NCI-H526 (cell line): ENCODE results near the gene TIMM44.
"Not testable (repeated sequence)": the region's sequence is repeated elsewhere in the genome, so short reads cannot be mapped to it uniquely, and the experiment has no call there.

Experiments used
- DNase-seq, 2 experiments: peaks; one replicate each; lab custom pipeline; 2025; lab: John Stamatoyannopoulos, UW

TIMM44 gene

DNA sequence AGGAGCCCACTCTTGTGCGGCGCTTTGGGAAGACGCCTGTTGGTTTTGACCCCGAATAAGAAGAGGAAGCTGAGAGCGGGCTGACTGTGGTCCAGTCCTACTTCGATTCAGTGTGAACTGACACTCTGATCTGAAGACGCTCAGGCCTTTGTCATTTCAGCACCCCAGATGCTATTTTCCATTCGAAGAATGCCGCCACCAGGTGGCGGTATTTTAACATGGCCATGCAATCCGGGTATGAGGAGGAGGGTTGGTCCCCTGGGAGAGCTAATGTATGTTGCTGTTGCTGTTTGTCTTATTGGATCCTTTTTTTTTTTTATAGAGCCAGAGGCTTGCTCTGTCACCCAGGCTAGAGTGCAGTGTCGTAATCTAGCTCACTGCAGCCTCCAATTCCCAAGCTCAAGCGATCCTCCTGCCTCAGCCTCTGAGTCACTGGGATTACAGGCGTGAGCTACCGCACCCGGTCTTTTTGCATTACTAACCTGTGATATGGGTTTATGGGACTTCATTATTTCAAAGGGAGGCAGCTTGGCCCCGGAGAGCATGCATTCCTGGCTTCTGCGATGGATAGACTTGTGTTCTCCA lies 803 bp upstream of the TIMM44 start:
- DNase-seq: peak; percentile 89 to 92

DNA sequence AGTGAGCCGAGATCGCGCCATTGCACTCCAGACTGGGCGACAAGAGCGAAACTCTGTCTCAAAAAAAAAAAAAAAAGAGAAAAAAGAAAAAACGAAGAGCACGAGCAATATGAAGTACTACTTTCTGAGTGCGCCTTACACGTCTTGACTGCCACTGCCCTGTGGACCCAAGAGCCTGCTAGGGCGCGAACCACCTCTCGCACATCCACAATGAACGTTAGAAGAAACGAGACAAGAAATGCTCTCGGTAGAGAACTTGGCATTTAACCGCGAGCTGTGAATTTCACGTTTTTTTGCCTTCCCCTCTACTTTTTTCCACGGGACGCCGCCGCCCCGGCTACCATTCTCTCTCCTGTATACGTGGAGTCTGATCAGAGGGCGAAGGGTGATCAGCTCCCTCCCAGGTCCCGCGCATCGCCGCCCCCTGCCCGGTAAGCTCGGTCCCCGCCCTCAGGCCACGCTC lies 454 bp downstream of the TIMM44 start:
- DNase-seq: no peak

DNA sequence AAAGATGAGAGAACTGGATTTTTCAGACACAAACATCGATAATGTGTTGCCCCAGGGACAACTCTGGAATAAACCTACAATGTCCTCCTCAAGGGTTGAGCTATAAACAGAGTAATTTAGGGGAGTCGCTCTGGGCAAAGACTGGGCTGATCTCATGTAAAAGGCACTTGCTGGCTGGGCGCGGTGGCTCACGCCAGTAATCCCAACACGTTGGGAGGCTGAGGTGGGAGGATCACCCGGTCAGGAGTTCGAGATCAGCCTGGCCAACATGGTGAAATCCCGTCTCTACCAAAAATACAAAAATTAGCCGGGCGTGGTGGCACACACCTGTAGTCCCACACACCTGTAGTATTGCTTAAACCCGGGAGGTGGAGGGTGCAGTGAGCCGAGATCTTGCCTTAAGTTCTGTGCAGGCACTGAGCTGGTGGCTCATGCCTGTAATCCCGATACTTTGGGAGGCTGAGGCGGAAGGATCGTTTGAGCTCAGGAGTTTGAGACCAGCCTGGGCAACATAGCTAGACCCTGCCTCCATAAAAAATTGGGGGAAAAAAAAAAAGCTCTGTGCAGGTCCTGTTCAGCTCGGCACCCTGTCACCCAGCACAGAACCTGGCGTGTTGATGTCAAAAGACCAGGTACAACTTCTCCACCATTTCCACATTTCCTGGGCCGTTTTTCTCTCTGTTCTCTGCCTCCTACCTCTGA lies 1.4 kb downstream of the TIMM44 start:
- DNase-seq: no peak

DNA sequence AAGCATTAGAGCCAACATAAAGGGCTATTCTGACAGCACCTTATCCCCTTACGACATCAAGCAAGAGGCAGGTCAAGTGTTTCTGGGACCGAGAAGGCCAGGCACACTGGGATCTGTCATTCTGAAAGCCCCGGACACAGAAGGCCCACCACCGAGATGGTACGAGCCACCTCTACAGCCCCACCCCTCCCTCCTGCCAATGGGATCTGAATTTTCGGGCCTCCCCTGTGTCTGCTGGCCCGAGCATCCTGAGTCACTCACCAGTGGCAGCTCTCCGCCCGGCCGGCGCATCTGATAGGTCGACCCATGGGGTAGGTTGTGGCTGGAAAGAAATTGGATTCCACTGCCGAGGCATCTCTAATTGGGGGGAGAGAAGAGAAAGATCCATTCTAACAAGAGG lies 2.6 kb downstream of the TIMM44 start:
- no peak for DNase-seq

DNA sequence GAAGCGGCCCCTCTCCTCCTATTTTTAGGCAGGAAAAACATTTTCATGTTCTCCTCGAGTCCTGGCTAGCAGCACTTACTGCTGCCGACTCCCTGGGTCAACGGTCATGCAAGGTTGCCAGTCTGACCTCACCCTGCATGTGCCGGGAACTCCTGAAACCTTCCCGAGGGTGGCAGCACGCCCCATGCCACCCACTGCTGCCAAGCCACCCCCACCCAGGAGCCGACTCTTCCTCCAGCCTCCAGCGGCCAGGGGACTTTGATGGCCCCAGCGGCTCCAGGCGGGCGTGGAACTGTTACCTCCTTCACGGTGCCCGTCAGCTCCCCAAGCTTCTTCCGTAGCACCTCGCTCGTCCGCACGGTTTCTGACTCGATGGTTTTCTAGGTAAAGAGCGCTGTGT lies 8.7 kb downstream of the TIMM44 start:
- no peak for DNase-seq

DNA sequence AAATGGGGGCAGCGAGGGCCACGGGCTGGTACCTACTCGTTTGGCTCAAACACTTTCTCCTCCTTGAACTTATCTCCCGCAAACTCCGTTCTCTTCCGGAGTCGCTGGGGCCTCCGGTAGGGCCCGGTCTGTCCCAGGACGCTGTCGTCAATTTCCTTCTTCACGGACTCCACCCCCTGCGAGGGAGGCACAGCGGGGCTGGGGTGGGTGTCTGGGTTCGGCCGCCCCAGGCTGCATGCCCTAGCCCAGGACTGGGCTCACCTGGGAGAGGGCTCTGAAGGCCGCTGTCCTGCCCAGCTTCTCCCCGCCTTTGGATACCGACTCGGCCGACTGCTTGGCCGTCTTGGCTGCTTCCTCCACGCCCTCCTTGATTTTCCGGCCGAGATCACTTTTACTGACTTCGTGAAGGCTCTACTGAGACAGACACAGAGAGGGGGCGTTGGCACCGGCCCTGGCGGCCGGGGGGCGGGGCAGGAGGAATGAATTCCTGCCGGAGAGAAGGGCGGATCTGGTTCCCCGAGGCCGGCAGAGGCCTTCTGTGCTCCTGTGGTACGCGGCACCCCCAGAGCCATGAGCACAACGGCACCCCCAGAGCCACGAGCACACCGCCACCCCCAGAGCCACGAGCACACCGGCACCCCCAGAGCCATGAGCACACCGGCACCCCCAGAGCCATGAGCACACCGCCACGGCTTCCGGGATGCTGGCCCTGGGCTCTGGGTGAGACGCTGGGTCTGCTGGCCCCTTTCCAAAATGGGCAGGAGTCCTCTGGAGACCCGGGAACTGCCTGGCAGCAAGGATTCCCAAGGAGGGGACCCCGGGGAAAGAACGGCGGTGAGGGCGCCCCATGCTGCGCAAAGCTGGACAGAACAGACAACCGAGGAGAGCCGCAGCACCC lies 9.4 kb downstream of the TIMM44 start:
- DNase-seq: no peak

DNA sequence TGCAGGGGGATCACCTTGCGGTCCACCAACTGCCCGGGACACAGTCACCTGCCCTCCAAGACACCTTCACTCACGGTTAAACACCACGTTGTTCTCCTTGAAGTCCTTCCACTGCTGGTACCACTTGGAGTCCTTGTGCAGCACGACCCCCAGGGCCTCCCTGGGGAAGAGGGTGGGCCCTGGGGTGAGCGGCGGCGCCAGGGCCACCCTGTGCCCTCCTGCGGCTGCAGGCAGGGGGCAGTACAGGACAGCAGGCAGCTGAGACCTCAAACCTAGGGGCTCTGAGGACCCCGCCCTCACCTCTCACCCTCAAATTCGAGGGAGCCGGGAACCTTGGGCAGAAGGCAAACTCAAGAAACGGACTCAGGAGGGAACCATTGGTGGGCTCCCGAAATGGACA lies 10.1 kb downstream of the TIMM44 start:
- DNase-seq: no peak

DNA sequence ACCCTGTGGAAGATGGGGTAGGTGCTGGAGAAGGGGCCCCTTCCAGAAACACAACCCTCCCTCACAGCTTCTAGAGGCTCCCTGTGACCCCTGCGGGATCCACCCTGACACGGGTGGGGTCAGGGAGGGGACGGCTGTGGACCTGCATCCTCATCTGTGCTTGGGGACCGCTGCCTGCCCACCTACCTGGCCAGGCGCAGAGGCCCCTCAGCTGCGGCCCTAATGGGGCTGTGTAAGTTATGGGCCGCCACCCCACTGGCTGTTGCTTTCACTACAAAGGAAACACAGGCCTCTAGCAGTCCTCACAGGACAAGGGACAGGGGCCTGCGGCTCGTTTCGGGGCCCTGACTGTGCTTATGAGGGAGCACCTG lies 10.6 kb downstream of the TIMM44 start:
- DNase-seq: no peak

DNA sequence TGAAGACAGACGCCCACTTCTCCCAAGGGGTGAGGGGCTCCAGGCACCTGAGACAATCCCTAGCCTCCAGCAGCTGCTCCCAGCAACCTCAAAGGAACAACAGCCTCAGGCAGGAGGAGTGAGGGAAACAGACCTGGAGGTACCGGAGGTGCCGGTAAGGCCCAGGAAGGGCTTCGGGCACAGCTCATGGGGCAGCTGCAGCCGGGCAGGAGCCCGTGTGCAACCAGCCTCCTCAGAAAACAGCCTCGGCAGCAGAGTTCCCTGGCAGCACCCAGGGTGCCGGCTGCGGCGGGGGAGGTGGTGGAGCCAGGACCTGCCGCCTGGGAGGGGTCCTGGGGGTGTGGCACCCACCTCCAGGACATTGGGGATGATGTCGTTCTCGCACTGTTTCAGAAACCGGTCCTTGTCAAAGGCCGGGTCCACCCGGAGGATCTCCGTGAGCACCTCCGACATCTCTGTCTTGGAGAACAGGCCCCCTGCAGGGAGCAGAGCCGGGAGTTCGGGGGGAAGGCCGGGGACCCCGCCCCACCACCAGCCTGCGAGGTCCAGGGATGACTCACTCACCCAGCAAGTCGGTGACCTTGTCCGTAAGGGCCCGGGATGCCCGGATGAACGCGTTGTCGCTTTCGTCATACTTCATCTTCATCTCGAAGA lies 11.1 kb downstream of the TIMM44 start:
- DNase-seq: no peak

DNA sequence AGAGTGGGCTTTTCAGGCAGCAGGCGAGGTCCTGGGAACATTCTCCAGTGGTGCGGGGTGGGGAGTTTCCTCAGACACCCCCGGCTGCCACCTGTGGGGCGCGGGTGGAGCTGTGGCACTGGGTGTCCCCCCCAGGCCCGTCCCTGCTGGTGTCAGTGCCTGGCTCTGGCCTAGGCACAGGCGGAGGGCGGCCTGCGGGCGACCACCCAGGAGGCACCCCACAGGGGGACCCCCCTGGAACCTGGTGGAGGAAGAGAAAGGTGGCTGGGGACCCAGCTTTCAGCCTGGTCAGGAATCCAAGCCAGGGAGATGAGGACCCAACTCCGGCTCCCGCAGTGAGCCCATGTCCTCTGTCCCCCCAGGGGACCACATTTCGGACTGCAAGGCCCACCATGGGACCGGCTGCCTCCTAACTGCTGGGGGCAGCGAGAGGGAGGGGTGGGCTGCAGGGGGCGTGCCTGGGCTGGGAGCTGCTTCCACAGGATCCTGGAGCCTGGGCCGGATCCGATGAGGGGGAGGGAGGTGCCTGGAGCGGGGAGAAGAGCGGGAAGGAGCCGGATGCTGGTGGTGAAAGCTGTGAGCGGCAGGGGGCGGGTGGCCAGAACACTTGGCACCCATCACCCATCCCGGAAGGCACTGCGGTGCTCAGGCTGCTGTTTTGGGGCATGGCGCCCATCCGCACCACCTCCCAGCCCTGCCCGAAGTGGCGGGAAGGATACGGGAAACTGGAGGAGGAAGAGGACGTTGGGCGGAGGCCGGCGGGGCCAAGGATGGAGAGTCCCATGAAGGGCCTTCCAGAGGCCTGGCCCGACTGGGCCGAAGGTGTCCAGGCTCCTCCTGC lies 12.0 kb downstream of the TIMM44 start:
- no peak for DNase-seq

DNA sequence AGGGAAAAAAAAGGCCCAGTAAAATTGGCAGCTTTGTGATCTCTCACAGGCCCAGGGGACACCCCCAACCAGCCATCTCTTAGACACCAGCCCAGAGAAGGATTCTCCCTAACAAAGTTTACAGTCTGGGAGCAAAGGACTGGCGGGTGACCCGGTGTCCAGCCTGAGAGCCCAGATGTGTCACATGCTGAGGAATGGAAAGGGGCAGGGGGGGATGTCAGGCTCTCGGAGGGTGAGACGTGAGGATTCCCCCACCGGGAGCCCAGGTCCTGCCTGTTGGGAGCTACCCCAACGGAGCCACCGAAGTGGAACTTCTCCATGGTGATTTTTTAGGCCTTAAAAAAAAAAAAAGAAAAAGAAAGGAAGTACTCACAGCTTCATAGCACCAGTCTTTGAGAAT lies 12.7 kb downstream of the TIMM44 start:
- DNase-seq: no peak

DNA sequence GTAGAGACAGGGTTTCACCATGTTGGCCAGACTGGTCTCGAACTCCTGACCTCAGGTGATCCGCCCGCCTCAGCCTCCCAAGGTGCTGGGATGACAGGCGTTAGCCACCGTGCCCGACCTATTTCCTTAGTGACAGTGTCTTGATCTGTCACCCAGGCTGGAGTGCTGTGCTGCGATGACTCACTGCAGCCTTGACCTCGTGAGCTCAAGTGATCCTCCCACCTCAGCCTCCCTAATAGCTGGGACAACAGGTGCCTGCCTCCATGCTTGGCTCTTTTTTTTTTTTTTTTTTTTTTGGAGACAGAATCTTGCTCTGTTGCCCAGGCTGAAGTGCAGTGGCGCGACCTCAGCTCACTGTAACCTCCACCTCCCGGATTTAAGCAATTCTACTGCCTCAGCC lies 13.4 kb downstream of the TIMM44 start:
- DNase-seq: not testable (repeated sequence)

DNA sequence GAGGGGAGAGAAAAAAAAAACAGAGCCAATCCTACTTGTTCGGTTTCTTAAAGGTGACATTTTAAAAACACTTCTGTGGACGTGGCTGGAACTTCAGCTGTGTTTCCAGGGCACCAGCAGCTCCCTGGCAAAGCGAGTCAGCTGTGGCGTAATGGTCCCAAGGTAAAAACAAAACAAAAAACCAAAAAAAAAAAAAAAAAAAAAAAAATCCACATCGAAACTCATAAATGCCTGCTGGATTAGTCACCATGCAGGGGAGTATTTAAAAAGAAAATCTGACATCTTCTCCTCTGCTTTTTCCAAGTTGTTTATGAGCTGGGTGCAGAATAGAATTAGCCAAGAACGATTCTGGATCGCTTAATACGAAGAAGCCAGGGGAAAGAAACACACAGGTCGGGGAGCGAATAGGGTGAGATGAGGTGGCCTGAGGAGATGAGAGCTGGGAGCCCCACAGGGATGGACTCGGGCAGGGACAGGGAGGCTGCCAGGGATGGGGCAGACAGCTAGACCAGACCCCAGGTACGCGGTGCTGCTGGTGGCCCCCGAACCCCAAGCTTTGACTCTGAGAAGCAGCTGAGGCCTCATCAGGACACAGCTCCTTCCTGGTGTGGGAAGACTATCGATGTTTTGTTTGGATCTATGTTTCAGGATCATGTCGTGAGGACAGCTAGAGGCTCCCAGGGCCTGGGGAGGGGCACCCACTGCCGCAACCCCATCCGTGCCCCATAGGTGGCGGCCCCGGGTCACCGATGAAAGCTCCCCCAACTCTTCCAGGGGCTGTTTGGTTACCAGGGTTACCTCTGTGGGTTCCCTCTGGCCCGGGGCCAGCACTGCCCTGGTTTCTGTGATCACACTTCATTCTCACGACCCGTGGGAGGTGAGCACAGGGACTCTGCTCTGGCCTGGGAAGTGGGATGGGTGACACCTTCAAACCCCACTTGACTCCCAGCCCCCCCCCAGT lies 14.4 kb downstream of the TIMM44 start:
- DNase-seq: peak in 1 of 2 experiments; percentile 44

DNA sequence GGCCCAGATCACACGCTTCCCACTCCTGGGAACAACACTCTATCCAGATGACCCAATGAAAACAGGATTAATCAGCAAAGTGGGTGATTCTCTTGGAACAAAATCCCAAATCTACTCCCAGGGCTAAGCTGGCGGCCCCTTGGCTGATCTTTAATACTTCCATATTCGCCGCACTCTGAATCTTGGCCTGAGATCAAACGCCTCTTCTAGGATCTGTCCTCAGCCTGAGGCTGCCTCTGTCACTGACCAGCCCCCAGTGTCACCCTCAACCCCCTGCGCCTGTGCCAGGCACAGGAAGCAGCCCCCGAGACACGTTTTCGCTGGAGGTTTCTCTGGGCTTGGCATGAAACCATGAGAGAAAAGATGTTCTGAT lies 15.1 kb downstream of the TIMM44 start:
- DNase-seq: no peak

DNA sequence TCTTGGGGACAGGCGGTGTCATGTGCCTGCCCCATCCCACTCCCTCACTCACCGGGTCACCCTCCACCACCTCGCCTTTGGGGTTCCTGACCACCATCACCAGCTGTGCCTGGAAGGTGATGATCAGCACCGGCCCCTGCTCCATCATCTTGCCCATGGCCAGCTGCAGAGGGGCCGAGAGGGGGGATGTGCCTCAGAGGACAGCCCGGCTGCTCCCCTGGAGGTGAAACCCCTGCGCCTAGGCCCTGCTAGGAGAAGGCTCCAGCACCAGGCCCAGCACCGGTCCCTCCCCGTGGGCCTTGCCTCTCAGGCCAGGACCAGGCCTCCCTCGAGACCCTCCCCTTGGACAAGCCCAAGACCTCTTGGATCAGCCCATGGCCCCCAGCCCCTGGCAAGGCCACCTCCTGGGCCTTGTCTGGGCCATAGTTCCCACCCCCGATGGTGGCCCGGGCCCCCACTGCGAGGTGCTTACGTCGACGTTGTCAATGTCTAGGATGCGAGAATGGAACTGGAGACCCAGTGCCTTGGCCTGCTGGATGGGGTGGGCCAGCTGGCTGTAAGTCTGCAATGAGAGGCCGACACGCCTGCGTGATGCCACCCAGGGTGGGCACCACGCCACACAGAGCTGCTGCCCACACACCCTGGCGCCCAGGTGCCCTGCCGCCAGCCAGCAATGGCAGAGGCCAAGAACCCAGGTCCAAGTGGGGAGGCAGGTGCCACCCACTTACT lies 15.7 kb downstream of the TIMM44 start:
- DNase-seq: no peak

DNA sequence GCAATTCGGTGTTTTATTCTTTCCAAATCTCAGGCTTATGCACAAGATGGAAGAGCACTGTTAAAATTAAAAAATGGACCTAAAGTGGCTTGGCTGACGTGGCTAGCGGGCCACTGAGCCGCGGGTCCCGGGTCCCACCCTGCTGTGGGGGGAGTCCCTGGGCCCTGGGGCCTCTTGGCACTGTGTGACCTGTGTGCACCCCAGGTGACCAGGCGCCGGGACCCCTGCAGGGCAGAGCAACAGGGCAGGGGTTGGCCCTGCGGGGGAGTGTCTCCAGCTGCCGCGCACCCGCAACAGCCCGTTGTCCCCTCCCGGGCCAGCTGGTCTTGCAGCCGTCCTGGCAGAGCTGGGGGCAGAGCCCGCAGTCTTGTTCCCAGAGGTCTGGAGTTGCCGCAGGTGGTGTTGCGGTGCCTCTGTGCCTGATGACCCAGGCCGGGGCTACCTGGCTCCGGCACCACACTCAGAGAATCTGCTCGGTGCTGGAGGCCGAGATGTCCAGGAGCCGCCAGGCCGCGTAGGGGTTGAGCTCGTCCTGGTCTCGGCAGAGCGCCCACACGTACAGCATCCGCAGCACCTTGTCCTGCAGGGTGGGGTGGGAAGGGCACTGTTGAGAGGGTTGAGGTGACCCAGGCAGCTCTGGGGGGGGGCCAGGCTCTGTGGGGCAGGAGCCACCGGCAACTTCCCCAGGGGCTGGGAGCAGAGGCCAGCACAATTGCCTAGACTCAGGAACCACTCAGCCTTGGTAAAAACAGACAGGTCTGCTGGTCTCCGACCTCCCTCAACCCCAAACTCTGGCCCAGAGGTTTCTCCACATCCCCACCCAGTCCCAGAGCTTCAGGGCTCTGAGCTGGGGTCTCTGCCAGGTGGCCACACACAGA lies 16.5 kb downstream of the TIMM44 start:
- no peak for DNase-seq

DNA sequence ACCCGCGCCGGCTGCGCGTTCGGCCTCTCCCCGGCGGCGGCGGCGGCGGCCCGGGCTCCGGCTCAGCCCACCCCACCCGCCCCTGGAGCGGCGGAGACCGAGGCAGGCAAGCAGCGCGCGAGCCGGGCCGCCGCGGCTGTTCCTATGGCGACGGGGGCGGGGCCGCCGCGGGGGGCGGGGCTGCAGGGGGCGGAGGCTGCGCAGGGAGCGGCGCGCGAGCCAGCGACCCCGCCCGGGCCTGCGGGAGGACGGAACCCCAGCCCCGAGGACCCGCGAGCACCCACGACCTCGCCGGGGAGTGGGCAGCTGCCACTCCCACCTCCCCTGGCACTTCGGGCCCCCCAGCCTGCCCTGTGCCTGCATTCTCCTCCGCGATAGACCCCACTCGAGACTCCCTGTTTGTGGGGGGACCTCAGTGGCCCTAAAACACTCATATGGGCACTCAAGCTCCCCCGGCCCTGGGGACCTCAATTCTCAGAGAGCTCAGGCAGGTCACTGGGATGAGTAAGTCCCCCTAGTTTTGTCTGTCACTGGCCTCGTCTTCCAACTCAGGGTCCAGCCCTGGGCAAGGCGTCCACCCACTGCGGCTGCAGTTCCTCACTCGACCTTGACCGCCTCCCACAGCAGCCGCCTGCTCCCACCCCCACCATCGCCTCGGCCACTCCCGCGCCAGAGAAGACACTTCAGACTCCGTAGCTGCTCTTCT lies 17.3 kb downstream of the TIMM44 start, which contains the start of gene CTXN1:
TSS of gene CTXN1 (minus strand) at position 115 of the 706 bp plus-strand sequence. CDS start 597 bp downstream, outside the sequence.
- DNase-seq: peak in 1 of 2 experiments; percentile 65
